OCI-LY3 (cell line): Measurements from ENCODE around the gene OPA3.
"Not testable (repeated sequence)": the region's sequence is repeated elsewhere in the genome, so short reads cannot be mapped to it uniquely, and the experiment has no call there.

Source experiments
- H2AFZ ChIP-seq: fragments of 200-600, 300-600 bp; shearing (Covaris generic); 2 replicates; pipeline ENCODE4 v1.6.0; 2014; ENCODE audit warnings: antibody characterized with exemption, low read depth, low read length
- H3K27ac ChIP-seq: fragments of 200-600, 300-600 bp; sonication (generic); 2 replicates; pipeline ENCODE4 v1.5.1; 2014; ENCODE audit warnings: mild to moderate bottlenecking, low read length, moderate library complexity, mixed read lengths
- H3K27me3 ChIP-seq: fragments of 200-600, 300-600 bp; sonication (generic); 2 replicates; pipeline ENCODE4 v1.6.1; 2014; ENCODE audit warnings: low read depth, low read length, mixed read lengths
- H3K36me3 ChIP-seq: fragments of 200-600, 300-600 bp; sonication (generic); replicated peaks from 2 replicates; pipeline ENCODE3; 2014; ENCODE audit warnings: low read depth, low read length, mixed read lengths
- H3K4me1 ChIP-seq: fragments of 300-600, 200-600 bp; sonication (generic); 2 replicates; pipeline ENCODE4 v1.6.1; 2014; ENCODE audit warnings: low read length, mixed read lengths
- H3K4me2 ChIP-seq: fragments of 200-600, 300-600 bp; sonication (generic); 2 replicates; pipeline ENCODE4 v1.6.1; 2014; ENCODE audit warnings: low read length, mixed read lengths
- H3K4me3 ChIP-seq: fragments of 300-600, 200-600 bp; sonication (generic); 2 replicates; pipeline ENCODE4 v1.5.1; 2014; ENCODE audit warnings: antibody characterized with exemption, mild to moderate bottlenecking, low read length, moderate library complexity
- H3K79me2 ChIP-seq: fragments of 300-600, 200-600 bp; shearing (Covaris generic); 2 replicates; pipeline ENCODE4 v1.6.1; 2014; ENCODE audit warnings: mild to moderate bottlenecking, low read length, mixed read lengths
- H3K9ac ChIP-seq: fragments of 300-600, 200-600 bp; shearing (Covaris generic); 2 replicates; pipeline ENCODE4 v1.6.0; 2014; ENCODE audit warnings: mild to moderate bottlenecking, low read length, moderate library complexity
- H3K9me3 ChIP-seq: fragments of 200-600, 300-600 bp; shearing (Covaris generic); 2 replicates; pipeline ENCODE4 v1.6.1; 2014; ENCODE audit warnings: low read length, mixed read lengths; ENCODE audit not compliant: insufficient read depth
- H4K20me1 ChIP-seq: fragments of 200-600, 300-600 bp; sonication (generic); 2 replicates; pipeline ENCODE4 v1.6.1; 2016; ENCODE audit warnings: low read length, mixed read lengths; ENCODE audit not compliant: insufficient read depth
- CTCF ChIP-seq: fragments of 200-600, 300-600 bp; sonication (generic); IDR thresholded peaks from 2 replicates; pipeline ENCODE4 v1.5.1; 2014; ENCODE audit warnings: antibody characterized with exemption, low read length, low read depth
- EZH2phosphoT487 ChIP-seq: fragments of 200-600 bp; shearing (Covaris generic); IDR thresholded peaks from 2 replicates; pipeline ENCODE4 v1.6.1; 2018; ENCODE audit warnings: antibody characterized with exemption, mixed run types, low read depth

Gene OPA3

GRCh38 chr19:45615795-45616703 is 31.4 kb upstream of the OPA3 start:
- Histone ChIP-seq H3K9me3 (no peaks in the 10 kb centered on the region), H3K4me3 (no peak overlapping the region), H2AFZ (no peak overlapping the region), H3K27ac (no peak overlapping the region), H3K27me3 (no peaks in the 10 kb centered on the region), H3K4me1 (peaks cover 14% of the 10 kb centered on the region), H4K20me1 (0 out of 2 replicates have a peak, but pooled peaks cover 3% of the 10 kb centered on the region), H3K9ac (no peak overlapping the region), H3K79me2 (no peaks in the 10 kb centered on the region), H3K4me2 (no peak overlapping the region), H3K36me3 (peaks cover 47% of the 10 kb centered on the region)
- no peak for TF ChIP-seq CTCF
- TF ChIP-seq EZH2phosphoT487 = no peak

- not testable (repeated sequence) for H3K9ac ChIP-seq, H3K4me3 ChIP-seq, H3K27ac ChIP-seq, H3K4me2 ChIP-seq, H3K9me3 ChIP-seq, H2AFZ ChIP-seq, H3K79me2 ChIP-seq, H4K20me1 ChIP-seq, H3K27me3 ChIP-seq
- peaks cover 14% of the 10 kb centered on the region for H3K4me1 ChIP-seq
- peaks cover 48% of the 10 kb centered on the region for H3K36me3 ChIP-seq
Observed at GRCh38 chr19:45615056-45615455, 30.5 kb upstream of the OPA3 start.

- no peaks in the 10 kb centered on the region for H3K79me2 ChIP-seq
- peaks cover 14% of the 10 kb centered on the region for H3K4me1 ChIP-seq
- H4K20me1 ChIP-seq = 0 out of 2 replicates have a peak, but pooled peaks cover 3% of the 10 kb centered on the region
- H2AFZ ChIP-seq = no peak overlapping the region
- H3K27me3 ChIP-seq = no peaks in the 10 kb centered on the region
- peaks cover 51% of the 10 kb centered on the region for H3K36me3 ChIP-seq
- TF ChIP-seq EZH2phosphoT487 = no peak
- TF ChIP-seq CTCF = no peak
- H3K9ac ChIP-seq = no peak overlapping the region
- H3K27ac ChIP-seq = no peak overlapping the region
- no peak overlapping the region for H3K4me3 ChIP-seq
- no peak overlapping the region for H3K4me2 ChIP-seq
- no peaks in the 10 kb centered on the region for H3K9me3 ChIP-seq
Observed at GRCh38 chr19:45613926-45614725, 29.5 kb upstream of the OPA3 start.

GRCh38 chr19:45608948-45609347 is 24.3 kb upstream of the OPA3 start:
- H3K27ac ChIP-seq = no peak overlapping the region

More at GRCh38 chr19:45608948-45609347, 24.3 kb upstream of the OPA3 start:
- Histone ChIP-seq H3K79me2 (no peaks in the 10 kb centered on the region), H3K4me1 (no peaks in the 10 kb centered on the region), H3K4me3 (no peak overlapping the region), H3K9ac (no peak overlapping the region), H3K9me3 (no peaks in the 10 kb centered on the region), H4K20me1 (no peaks in the 10 kb centered on the region), H2AFZ (no peak overlapping the region), H3K4me2 (no peak overlapping the region), H3K27me3 (no peaks in the 10 kb centered on the region), H3K36me3 (peaks cover 28% of the 10 kb centered on the region)
- no peak for TF ChIP-seq EZH2phosphoT487
- no peak for TF ChIP-seq CTCF
